Astrocyte (in vitro differentiated cells and primary cell): ENCODE measurements around the gene MT1X. TPM values are rescaled to one million over a fixed set of nuclear protein-coding genes. Genes with fewer than 3 reads are reported as not detected.
"Not testable (repeated sequence)": the region's sequence is repeated elsewhere in the genome, so short reads cannot be mapped to it uniquely, and the experiment has no call there.

ENCODE experiments used
- DNase-seq: peaks from one replicate; pipeline ENCODE4 v3.0.0-alpha.2; 2010; ENCODE audit warnings: low read depth
- FAIRE-seq: peaks from 2 replicates; lab custom pipeline; 2011; peaks lifted over from hg19 to GRCh38; lab: Jason Lieb, UNC
- H2AFZ ChIP-seq: 2 replicates; pipeline ENCODE4 v1.6.0; 2012; ENCODE audit warnings: low read depth, low read length, inconsistent platforms
- H3K27ac ChIP-seq: 2 replicates; pipeline ENCODE4 v1.5.1; 2011; ENCODE audit warnings: low read depth, low read length, inconsistent platforms
- H3K27me3 ChIP-seq: 2 replicates; pipeline ENCODE4 v1.6.0; 2011; ENCODE audit warnings: low read length, inconsistent platforms; ENCODE audit not compliant: insufficient read depth
- H3K36me3 ChIP-seq: 2 replicates; pipeline ENCODE4 v1.5.1; 2011; ENCODE audit warnings: low read length, inconsistent platforms; ENCODE audit not compliant: insufficient read depth
- H3K4me1 ChIP-seq: 2 replicates; pipeline ENCODE4 v1.5.1; 2011; ENCODE audit warnings: low read length, inconsistent platforms; ENCODE audit not compliant: insufficient read depth
- H3K4me2 ChIP-seq: 2 replicates; pipeline ENCODE4 v1.6.0; 2012; ENCODE audit warnings: low read length, inconsistent platforms
- H3K4me3 ChIP-seq: 2 replicates; pipeline ENCODE4 v1.5.1; 2011; ENCODE audit warnings: low read depth, mild to moderate bottlenecking, low read length, inconsistent platforms; ENCODE audit not compliant: insufficient read depth
- H3K79me2 ChIP-seq: 2 replicates; pipeline ENCODE4 v1.6.0; 2012; ENCODE audit warnings: mild to moderate bottlenecking, low read length, inconsistent platforms; ENCODE audit not compliant: insufficient read depth
- H3K9ac ChIP-seq: 2 replicates; pipeline ENCODE4 v1.6.0; 2012; ENCODE audit warnings: mild to moderate bottlenecking, low read length, inconsistent platforms
- H3K9me3 ChIP-seq: 2 replicates; pipeline ENCODE4 v1.5.1; 2012; ENCODE audit warnings: low read depth, mild to moderate bottlenecking, low read length, inconsistent platforms; ENCODE audit not compliant: insufficient read depth
- H4K20me1 ChIP-seq: 2 replicates; pipeline ENCODE4 v1.6.0; 2012; ENCODE audit warnings: low read length, inconsistent platforms; ENCODE audit not compliant: insufficient read depth
- H3K27ac Mint-ChIP-seq: one replicate; pipeline ENCODE4 v1.8.0; 2021; ENCODE audit warnings: mild to moderate bottlenecking, mixed read lengths; ENCODE audit not compliant: unreplicated experiment
- H3K27me3 Mint-ChIP-seq: one replicate; pipeline ENCODE4 v1.8.0; 2021; ENCODE audit warnings: low read depth, mixed read lengths; ENCODE audit not compliant: unreplicated experiment
- H3K36me3 Mint-ChIP-seq: one replicate; pipeline ENCODE4 v1.8.0; 2021; ENCODE audit warnings: low read depth, mixed read lengths; ENCODE audit not compliant: unreplicated experiment
- H3K4me1 Mint-ChIP-seq: one replicate; pipeline ENCODE4 v1.8.0; 2021; ENCODE audit warnings: low read depth, mixed read lengths; ENCODE audit not compliant: unreplicated experiment
- H3K4me3 Mint-ChIP-seq: one replicate; pipeline ENCODE4 v1.8.0; 2021; ENCODE audit warnings: mild to moderate bottlenecking, moderate library complexity, mixed read lengths; ENCODE audit not compliant: unreplicated experiment
- H3K9me3 Mint-ChIP-seq: one replicate; pipeline ENCODE4 v1.8.0; 2021; ENCODE audit warnings: mild to moderate bottlenecking, mixed read lengths; ENCODE audit not compliant: unreplicated experiment
- CTCF ChIP-seq: IDR thresholded peaks from 2 replicates; pipeline ENCODE4 v1.5.1; 2011; ENCODE audit warnings: low read depth, mild to moderate bottlenecking, inconsistent platforms, low read length, moderate library complexity; ENCODE audit not compliant: insufficient read depth
- EZH2 ChIP-seq: IDR thresholded peaks from 2 replicates; pipeline ENCODE4 v1.6.1; 2012; ENCODE audit warnings: mild to moderate bottlenecking, low read length, inconsistent platforms; ENCODE audit not compliant: insufficient read depth
- total RNA-seq: library from RNA; stranded (reverse); gene quantifications from 2 replicates; pipeline ENCODE4 v1.2.1, GENCODE V29; 2021

The MT1X gene
- total RNA-seq, 1 donor from 2014 or later, result 7.0 TPM

DNA sequence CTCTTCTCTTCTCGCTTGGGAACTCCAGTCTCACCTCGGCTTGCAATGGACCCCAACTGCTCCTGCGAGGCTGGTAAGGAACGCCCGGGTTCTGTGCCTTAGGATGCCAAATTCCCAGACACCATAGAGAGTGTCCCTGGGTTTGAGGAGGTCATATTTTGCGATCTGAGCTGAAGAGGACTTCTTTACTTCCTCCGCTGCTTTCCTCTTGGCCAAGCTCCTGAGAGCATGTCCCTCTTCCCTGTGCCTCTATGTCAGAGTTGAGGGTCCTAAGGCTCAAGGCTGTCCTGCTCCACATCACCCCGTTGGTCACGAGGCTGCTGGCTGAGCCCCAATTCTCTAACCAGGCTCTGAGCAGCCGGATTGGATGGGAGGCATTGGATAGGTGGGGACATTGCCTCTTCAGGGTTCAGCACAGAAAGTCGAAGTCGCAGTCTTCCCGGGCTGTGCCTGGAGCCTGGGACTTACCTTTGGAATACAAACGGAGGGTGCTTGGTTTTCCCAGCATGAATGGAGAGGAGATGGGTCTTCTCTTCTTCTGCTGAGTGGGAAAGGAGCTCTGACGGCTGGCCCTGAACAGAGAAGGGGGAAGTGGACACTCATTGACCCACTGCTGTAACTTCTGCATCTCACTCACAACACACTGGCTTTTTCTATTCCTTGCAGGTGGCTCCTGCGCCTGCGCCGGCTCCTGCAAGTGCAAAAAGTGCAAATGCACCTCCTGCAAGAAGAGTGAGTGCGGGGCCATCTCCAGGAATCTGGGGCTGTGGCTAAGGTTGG is 12.2 kb upstream of the MT1X start:
- no peak overlapping the region for H3K4me3 ChIP-seq
- Mint-ChIP-seq H3K9me3 (peaks cover 11% of the 10 kb centered on the region), H3K27ac (no peak overlapping the region), H3K4me3 (no peak overlapping the region), H3K36me3 (peaks cover 2% of the 10 kb centered on the region), H3K27me3 (peaks cover 96% of the 10 kb centered on the region), H3K4me1 (peaks cover 4% of the 10 kb centered on the region)
- DNase-seq (no peak), FAIRE-seq (no peak)
- peaks cover 5% of the 10 kb centered on the region for H3K4me1 ChIP-seq
- H3K36me3 ChIP-seq, result no peaks in the 10 kb centered on the region
- no peaks in the 10 kb centered on the region for H3K79me2 ChIP-seq
- H2AFZ ChIP-seq, result no peak overlapping the region
- peaks cover 90% of the 10 kb centered on the region for H3K27me3 ChIP-seq
- no peak overlapping the region for H3K27ac ChIP-seq
- peaks cover 4% of the 10 kb centered on the region for H4K20me1 ChIP-seq
- H3K4me2 ChIP-seq, result no peak overlapping the region
- H3K9ac ChIP-seq, result no peak overlapping the region
- H3K9me3 ChIP-seq, result peaks cover 2% of the 10 kb centered on the region
- TF ChIP-seq CTCF (no peak), EZH2 (peak; percentile 70)

GRCh38 chr16:56670620-56670934 is 11.7 kb upstream of the MT1X start:
- H3K27ac Mint-ChIP-seq, result no peak overlapping the region
- Histone ChIP-seq H3K9me3 (peaks cover 2% of the 10 kb centered on the region), H2AFZ (no peak overlapping the region), H3K36me3 (no peaks in the 10 kb centered on the region), H4K20me1 (peaks cover 4% of the 10 kb centered on the region), H3K79me2 (no peaks in the 10 kb centered on the region), H3K9ac (no peak overlapping the region), H3K4me2 (no peak overlapping the region), H3K4me3 (no peak overlapping the region), H3K27me3 (peaks cover 90% of the 10 kb centered on the region), H3K4me1 (peaks cover 5% of the 10 kb centered on the region), H3K27ac (no peak overlapping the region)
- peaks cover 11% of the 10 kb centered on the region for H3K9me3 Mint-ChIP-seq
- no peak for TF ChIP-seq EZH2
- no peak for TF ChIP-seq CTCF
- H3K36me3 Mint-ChIP-seq, result peaks cover 2% of the 10 kb centered on the region
- no peak overlapping the region for H3K4me3 Mint-ChIP-seq
- FAIRE-seq, result no peak
- peaks cover 4% of the 10 kb centered on the region for H3K4me1 Mint-ChIP-seq
- H3K27me3 Mint-ChIP-seq, result peaks cover 96% of the 10 kb centered on the region
- DNase-seq, result no peak

DNA sequence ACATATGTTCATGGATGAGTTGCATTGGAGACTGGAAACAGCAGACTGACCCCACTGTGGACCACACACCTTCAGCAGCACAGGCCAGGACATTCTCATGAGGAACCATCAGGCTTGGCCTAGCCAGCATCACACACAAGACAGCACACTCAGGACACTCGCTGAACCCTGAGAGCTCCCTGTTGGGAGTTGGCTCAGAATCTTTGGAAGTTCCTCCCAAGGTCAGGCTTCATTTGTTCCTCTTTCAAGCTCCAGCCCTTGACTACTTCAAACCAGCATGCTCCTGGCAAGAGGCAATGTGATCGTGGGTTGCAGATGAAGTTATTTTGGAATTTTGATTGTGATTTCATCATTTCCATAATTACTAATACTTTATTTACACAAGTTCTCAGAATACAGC is 10.6 kb upstream of the MT1X start:
- not testable (repeated sequence) for H3K4me3 Mint-ChIP-seq

GRCh38 chr16:56672171-56672570 is 10.1 kb upstream of the MT1X start:
- not testable (repeated sequence) for H3K9ac ChIP-seq, H3K36me3 Mint-ChIP-seq, H3K79me2 ChIP-seq, H3K27ac ChIP-seq, H3K36me3 ChIP-seq, H4K20me1 ChIP-seq, H3K4me3 ChIP-seq, FAIRE-seq, H3K27ac Mint-ChIP-seq, H3K4me3 Mint-ChIP-seq, DNase-seq, H3K4me1 Mint-ChIP-seq, H3K9me3 ChIP-seq, H2AFZ ChIP-seq, H3K4me2 ChIP-seq
- peaks cover 94% of the 10 kb centered on the region for H3K27me3 Mint-ChIP-seq
- H3K9me3 Mint-ChIP-seq, result peaks cover 11% of the 10 kb centered on the region
- H3K27me3 ChIP-seq, result peaks cover 84% of the 10 kb centered on the region
- H3K4me1 ChIP-seq, result peaks cover 11% of the 10 kb centered on the region

More for the DNA sequence above, 10.6 kb upstream of the MT1X start:
- H3K4me1 ChIP-seq, result peaks cover 11% of the 10 kb centered on the region
- FAIRE-seq, H2AFZ ChIP-seq, H3K27ac ChIP-seq, H3K36me3 Mint-ChIP-seq, H3K79me2 ChIP-seq, DNase-seq, H3K4me1 Mint-ChIP-seq, H4K20me1 ChIP-seq, H3K9me3 ChIP-seq, H3K27ac Mint-ChIP-seq, H3K36me3 ChIP-seq, H3K4me3 ChIP-seq, H3K4me2 ChIP-seq, H3K9ac ChIP-seq: not testable (repeated sequence)
- H3K27me3 Mint-ChIP-seq, result peaks cover 94% of the 10 kb centered on the region
- H3K9me3 Mint-ChIP-seq, result peaks cover 11% of the 10 kb centered on the region
- peaks cover 85% of the 10 kb centered on the region for H3K27me3 ChIP-seq
